AML-193 (cell line): ENCODE data around the gene SUPT3H.
A peak's percentile ranks its signal among the peaks of the same experiment; 100 is the strongest.
"Not testable (repeated sequence)": the region's sequence is repeated elsewhere in the genome, so short reads cannot be mapped to it uniquely, and the experiment has no call there.

Experiments used
- DNase-seq, 2 experiments: peaks; one replicate each; lab custom pipeline; 2025; lab: John Stamatoyannopoulos, UW

SUPT3H gene

GRCh38 chr6:45323656-45324224 is 54.0 kb downstream of the SUPT3H start:
- DNase-seq = peak; percentile 52 to 74

GRCh38 chr6:45320349-45320748 is 57.4 kb downstream of the SUPT3H start:
- DNase-seq = no peak

GRCh38 chr6:45314146-45314545 is 63.6 kb downstream of the SUPT3H start:
- DNase-seq = no peak

- no peak for DNase-seq
Measured at GRCh38 chr6:45310118-45310788, 67.5 kb downstream of the SUPT3H start.

- DNase-seq = no peak
Measured at GRCh38 chr6:45305546-45305945, 72.2 kb downstream of the SUPT3H start.

GRCh38 chr6:45302832-45303231 is 74.9 kb downstream of the SUPT3H start:
- DNase-seq = no peak

- no peak for DNase-seq
Measured at GRCh38 chr6:45301348-45302142, 76.2 kb downstream of the SUPT3H start.

- DNase-seq = peak; percentile 65 to 76
Measured at GRCh38 chr6:45300736-45301135, 77.0 kb downstream of the SUPT3H start.

- no peak for DNase-seq
Measured at GRCh38 chr6:45299096-45299581, 78.6 kb downstream of the SUPT3H start.

GRCh38 chr6:45297320-45297719 is 80.4 kb downstream of the SUPT3H start:
- peak in 1 of 2 experiments; percentile 29 for DNase-seq

GRCh38 chr6:45294065-45294701 is 83.6 kb downstream of the SUPT3H start:
- not testable (repeated sequence) for DNase-seq

- DNase-seq = no peak
Measured at GRCh38 chr6:45293306-45293705, 84.4 kb downstream of the SUPT3H start.

- DNase-seq = no peak
Measured at GRCh38 chr6:45289751-45290514, 87.8 kb downstream of the SUPT3H start.

GRCh38 chr6:45286707-45287106 is 91.0 kb downstream of the SUPT3H start:
- not testable (repeated sequence) for DNase-seq

- no peak for DNase-seq
Measured at GRCh38 chr6:45278367-45278766, 99.4 kb downstream of the SUPT3H start.

GRCh38 chr6:45277741-45278140 is 100.0 kb downstream of the SUPT3H start:
- not testable (repeated sequence) for DNase-seq

- DNase-seq = no peak
Measured at GRCh38 chr6:45275358-45275757, 102.4 kb downstream of the SUPT3H start.

- DNase-seq = no peak
Measured at GRCh38 chr6:45272626-45273025, 105.1 kb downstream of the SUPT3H start.

- DNase-seq = no peak
Measured at GRCh38 chr6:45265246-45265645, 112.5 kb downstream of the SUPT3H start.

- DNase-seq = no peak
Measured at GRCh38 chr6:45260696-45261095, 117.0 kb downstream of the SUPT3H start.
